ENCODE data around the gene PTPRR.

PTPRR gene

GRCh38 chr12:70880744-70881143 lies 39.8 kb downstream of the PTPRR start:
- TF ChIP-seq RAD21 (IDR thresholded peaks at IDR 0.05; ENCODE audit: low read depth) (no peak), CREB1 (IDR thresholded peaks at IDR 0.05; ENCODE audit: low read depth) (no peak), EP300 (IDR thresholded peaks at IDR 0.05; ENCODE audit: borderline replicate concordance) (no peak), EGR1 (IDR thresholded peaks at IDR 0.05) (no peak), TAF1 (IDR thresholded peaks at IDR 0.05; ENCODE audit: low read depth) (no peak), CEBPB (IDR thresholded peaks at IDR 0.05) (no peak), TEAD4 (IDR thresholded peaks at IDR 0.05) (no peak), FOXM1 (IDR thresholded peaks at IDR 0.05; ENCODE audit: borderline replicate concordance, low read depth) (no peak), TCF12 (IDR thresholded peaks at IDR 0.05; ENCODE audit: low read depth) (no peak), YY1 (IDR thresholded peaks at IDR 0.05; ENCODE audit: low read depth) (no peak), ZBTB7A (IDR thresholded peaks at IDR 0.05; ENCODE audit: low read depth) (no peak)
- TF ChIP-seq, protein P1, sequence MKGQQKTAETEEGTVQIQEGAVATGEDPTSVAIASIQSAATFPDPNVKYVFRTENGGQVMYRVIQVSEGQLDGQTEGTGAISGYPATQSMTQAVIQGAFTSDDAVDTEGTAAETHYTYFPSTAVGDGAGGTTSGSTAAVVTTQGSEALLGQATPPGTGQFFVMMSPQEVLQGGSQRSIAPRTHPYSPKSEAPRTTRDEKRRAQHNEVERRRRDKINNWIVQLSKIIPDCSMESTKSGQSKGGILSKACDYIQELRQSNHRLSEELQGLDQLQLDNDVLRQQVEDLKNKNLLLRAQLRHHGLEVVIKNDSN (IDR thresholded peaks at IDR 0.05) = no peak
- TF ChIP-seq, protein P2, sequence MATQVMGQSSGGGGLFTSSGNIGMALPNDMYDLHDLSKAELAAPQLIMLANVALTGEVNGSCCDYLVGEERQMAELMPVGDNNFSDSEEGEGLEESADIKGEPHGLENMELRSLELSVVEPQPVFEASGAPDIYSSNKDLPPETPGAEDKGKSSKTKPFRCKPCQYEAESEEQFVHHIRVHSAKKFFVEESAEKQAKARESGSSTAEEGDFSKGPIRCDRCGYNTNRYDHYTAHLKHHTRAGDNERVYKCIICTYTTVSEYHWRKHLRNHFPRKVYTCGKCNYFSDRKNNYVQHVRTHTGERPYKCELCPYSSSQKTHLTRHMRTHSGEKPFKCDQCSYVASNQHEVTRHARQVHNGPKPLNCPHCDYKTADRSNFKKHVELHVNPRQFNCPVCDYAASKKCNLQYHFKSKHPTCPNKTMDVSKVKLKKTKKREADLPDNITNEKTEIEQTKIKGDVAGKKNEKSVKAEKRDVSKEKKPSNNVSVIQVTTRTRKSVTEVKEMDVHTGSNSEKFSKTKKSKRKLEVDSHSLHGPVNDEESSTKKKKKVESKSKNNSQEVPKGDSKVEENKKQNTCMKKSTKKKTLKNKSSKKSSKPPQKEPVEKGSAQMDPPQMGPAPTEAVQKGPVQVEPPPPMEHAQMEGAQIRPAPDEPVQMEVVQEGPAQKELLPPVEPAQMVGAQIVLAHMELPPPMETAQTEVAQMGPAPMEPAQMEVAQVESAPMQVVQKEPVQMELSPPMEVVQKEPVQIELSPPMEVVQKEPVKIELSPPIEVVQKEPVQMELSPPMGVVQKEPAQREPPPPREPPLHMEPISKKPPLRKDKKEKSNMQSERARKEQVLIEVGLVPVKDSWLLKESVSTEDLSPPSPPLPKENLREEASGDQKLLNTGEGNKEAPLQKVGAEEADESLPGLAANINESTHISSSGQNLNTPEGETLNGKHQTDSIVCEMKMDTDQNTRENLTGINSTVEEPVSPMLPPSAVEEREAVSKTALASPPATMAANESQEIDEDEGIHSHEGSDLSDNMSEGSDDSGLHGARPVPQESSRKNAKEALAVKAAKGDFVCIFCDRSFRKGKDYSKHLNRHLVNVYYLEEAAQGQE (IDR thresholded peaks at IDR 0.05; ENCODE audit: low read depth) = no peak

GRCh38 chr12:70876952-70877351 lies 43.6 kb downstream of the PTPRR start:
- TF ChIP-seq NFIC (IDR thresholded peaks at IDR 0.05) = no peak
- TF ChIP-seq EP300 (IDR thresholded peaks at IDR 0.05; ENCODE audit: borderline replicate concordance) = no peak
- TF ChIP-seq, protein P3, sequence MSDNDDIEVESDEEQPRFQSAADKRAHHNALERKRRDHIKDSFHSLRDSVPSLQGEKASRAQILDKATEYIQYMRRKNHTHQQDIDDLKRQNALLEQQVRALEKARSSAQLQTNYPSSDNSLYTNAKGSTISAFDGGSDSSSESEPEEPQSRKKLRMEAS (IDR thresholded peaks at IDR 0.05) = no peak
- TF ChIP-seq FOXM1 (IDR thresholded peaks at IDR 0.05; ENCODE audit: borderline replicate concordance, low read depth) = no peak
- TF ChIP-seq YY1 (IDR thresholded peaks at IDR 0.05; ENCODE audit: low read depth) = no peak
- no peak for TF ChIP-seq TCF12 (IDR thresholded peaks at IDR 0.05; ENCODE audit: low read depth)
- TF ChIP-seq, protein P2 (IDR thresholded peaks at IDR 0.05; ENCODE audit: low read depth) = no peak
- no peak for TF ChIP-seq RAD21 (IDR thresholded peaks at IDR 0.05; ENCODE audit: low read depth)
- TF ChIP-seq TEAD4 (IDR thresholded peaks at IDR 0.05) = no peak
- no peak for TF ChIP-seq EGR1 (IDR thresholded peaks at IDR 0.05)

DNA sequence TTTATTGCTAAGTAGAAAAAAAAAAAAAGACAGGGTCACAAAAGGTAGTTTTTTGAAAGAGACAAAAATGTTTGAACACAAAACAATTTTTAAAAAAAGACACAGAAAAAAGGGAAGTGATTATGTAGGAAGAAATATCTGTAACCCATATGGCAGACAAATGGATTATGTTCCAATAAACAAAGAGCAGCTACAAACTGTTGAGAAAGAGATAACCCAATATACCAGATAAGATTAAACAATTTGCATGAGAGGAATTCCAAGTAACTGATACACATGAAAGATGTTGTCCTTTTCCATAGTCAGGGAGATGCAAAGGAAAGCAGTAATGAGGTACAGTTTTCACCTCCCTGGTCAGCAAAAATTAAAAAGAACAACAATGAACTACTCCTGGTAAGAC lies 44.9 kb downstream of the PTPRR start:
- TF ChIP-seq TCF12 (IDR thresholded peaks at IDR 0.05; ENCODE audit: low read depth) (no peak), NFIC (IDR thresholded peaks at IDR 0.05) (no peak), RAD21 (IDR thresholded peaks at IDR 0.05; ENCODE audit: low read depth) (no peak), TEAD4 (IDR thresholded peaks at IDR 0.05) (no peak), EP300 (IDR thresholded peaks at IDR 0.05; ENCODE audit: borderline replicate concordance) (no peak), YY1 (IDR thresholded peaks at IDR 0.05; ENCODE audit: low read depth) (no peak), FOXM1 (IDR thresholded peaks at IDR 0.05; ENCODE audit: borderline replicate concordance, low read depth) (no peak), ZBTB7A (IDR thresholded peaks at IDR 0.05; ENCODE audit: low read depth) (no peak), TAF1 (IDR thresholded peaks at IDR 0.05; ENCODE audit: low read depth) (no peak), CEBPB (IDR thresholded peaks at IDR 0.05) (no peak), EGR1 (IDR thresholded peaks at IDR 0.05) (no peak), CREB1 (IDR thresholded peaks at IDR 0.05; ENCODE audit: low read depth) (no peak)
- TF ChIP-seq, protein P2 (IDR thresholded peaks at IDR 0.05; ENCODE audit: low read depth) = no peak
- TF ChIP-seq, protein P1 (IDR thresholded peaks at IDR 0.05) = no peak
- TF ChIP-seq, protein P3 (IDR thresholded peaks at IDR 0.05) = no peak

DNA sequence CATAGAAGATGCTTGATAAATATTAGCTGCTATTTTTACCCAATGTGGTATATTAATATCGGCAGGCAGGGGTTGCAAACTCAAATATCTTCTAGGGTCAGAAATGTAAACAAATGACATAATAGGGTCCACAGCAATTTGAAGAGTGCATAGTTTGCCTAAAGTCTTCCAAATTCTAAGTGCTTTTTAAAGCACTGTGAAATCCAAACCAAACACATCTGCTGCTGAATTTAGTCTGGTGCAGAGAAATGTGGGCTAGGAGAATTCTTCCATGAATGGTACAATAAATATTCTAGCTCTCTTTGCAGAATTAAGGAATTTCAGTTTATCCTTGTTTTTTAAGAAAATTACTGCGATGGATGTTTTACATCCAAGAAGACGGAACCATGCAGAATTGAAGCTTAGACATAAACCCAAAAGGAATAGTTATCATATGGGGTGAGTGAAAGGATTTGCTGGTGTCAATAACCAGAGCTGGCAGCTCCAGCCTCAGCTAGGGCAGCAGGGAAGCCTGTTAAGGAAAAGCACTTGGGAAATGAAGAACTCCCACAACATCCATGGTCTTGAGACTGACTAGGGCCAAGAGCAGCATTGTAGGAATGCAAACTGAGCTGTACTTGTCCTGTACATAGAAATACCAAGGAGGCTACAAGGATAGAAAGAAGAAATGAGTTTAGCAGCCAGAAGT lies 65.5 kb downstream of the PTPRR start:
- no peak for TF ChIP-seq YY1 (IDR thresholded peaks at IDR 0.05; ENCODE audit: low read depth)
- no peak for TF ChIP-seq ZBTB7A (IDR thresholded peaks at IDR 0.05; ENCODE audit: low read depth)
- no peak for TF ChIP-seq CREB1 (IDR thresholded peaks at IDR 0.05; ENCODE audit: low read depth)
- TF ChIP-seq, protein P2 (IDR thresholded peaks at IDR 0.05; ENCODE audit: low read depth) = no peak
- TF ChIP-seq, protein P3 (IDR thresholded peaks at IDR 0.05) = no peak
- TF ChIP-seq, protein P1 (IDR thresholded peaks at IDR 0.05) = no peak
- no peak for TF ChIP-seq NFIC (IDR thresholded peaks at IDR 0.05)
- no peak for TF ChIP-seq TCF12 (IDR thresholded peaks at IDR 0.05; ENCODE audit: low read depth)
- no peak for TF ChIP-seq RAD21 (IDR thresholded peaks at IDR 0.05; ENCODE audit: low read depth)
- TF ChIP-seq CEBPB (IDR thresholded peaks at IDR 0.05) = no peak
- no peak for TF ChIP-seq EGR1 (IDR thresholded peaks at IDR 0.05)
- no peak for TF ChIP-seq FOXM1 (IDR thresholded peaks at IDR 0.05; ENCODE audit: borderline replicate concordance, low read depth)
- no peak for TF ChIP-seq TEAD4 (IDR thresholded peaks at IDR 0.05)
- TF ChIP-seq TAF1 (IDR thresholded peaks at IDR 0.05; ENCODE audit: low read depth) = no peak
- TF ChIP-seq EP300 (IDR thresholded peaks at IDR 0.05; ENCODE audit: borderline replicate concordance) = no peak

Measured in Ishikawa (cell line).